AG04449 (cell line): Measurements from ENCODE around the gene ADGRL1.

ENCODE experiments used
- CTCF ChIA-PET: fragments of 350-600 bp; formaldehyde crosslinking; extraction: SDS; loops from one replicate; lab custom pipeline; 2021; ENCODE audit warnings: antibody characterized with exemption; lab: Yijun Ruan, JAX
- POLR2A ChIA-PET: fragments of 400-600, 350-600 bp; formaldehyde crosslinking; extraction: SDS; loops from one replicate; lab custom pipeline; 2020; ENCODE audit warnings: antibody characterized with exemption, inconsistent platforms; lab: Yijun Ruan, JAX
- DNase-seq: peaks from one replicate; pipeline ENCODE4 v3.0.0-alpha.2; 2010; ENCODE audit warnings: low read depth, low spot score
- H3K4me3 ChIP-seq: 2 replicates; pipeline ENCODE4 v1.5.1; 2011; ENCODE audit warnings: low read depth, mild to moderate bottlenecking, control low read depth, low read length
- CTCF ChIP-seq: IDR thresholded peaks from one replicate; pipeline ENCODE4 v1.5.1; 2011; ENCODE audit warnings: mild to moderate bottlenecking, moderate library complexity, low read length, control low read depth, inconsistent platforms; ENCODE audit not compliant: insufficient read depth; ENCODE audit errors: missing control alignments

Gene ADGRL1

DNA sequence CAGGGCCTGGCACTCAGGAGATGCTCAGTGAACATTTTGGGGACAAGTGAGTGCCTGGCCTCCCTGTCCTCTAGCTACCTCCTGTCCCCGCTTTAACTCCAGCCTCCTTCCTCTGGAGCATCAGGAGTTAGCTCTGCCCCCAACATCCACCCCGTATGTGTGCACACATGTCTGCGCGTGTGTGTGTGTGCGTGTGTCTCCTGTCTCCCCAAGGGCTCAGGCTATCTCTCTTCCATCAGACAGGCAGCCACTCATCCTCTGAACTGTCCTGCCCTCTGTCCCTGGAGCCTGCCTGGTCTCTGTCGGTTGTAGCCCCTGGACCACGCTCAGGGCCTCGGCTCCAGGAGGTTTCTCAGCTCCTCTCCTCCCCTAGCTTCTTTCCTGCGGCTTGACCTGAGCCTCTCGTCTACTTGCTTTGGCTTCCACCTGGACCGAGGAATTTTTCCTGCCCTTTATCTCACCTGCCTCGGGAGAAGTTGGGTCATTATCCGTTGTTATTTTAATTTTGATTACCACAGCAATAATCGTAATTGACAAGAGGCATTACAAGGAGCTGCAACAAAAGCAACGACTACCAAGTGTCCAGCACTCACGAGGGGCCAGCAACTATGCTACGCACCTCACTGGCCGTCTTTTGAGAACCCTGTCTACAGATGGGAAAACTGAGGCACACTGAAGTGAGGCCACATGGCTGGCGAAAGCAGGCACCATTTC, 37.6 kb downstream of the ADGRL1 start:
- CTCF ChIA-PET, result interaction anchor here (1.3 kb wide), 1 partner anchor 180 kb away, joined by 4 read pairs; no protein-coding TSS in a partner anchor
- no peak for DNase-seq
- TF ChIP-seq CTCF, result no peak
- POLR2A ChIA-PET, result no interaction called here
- H3K4me3 ChIP-seq, result no peak overlapping the region

DNA sequence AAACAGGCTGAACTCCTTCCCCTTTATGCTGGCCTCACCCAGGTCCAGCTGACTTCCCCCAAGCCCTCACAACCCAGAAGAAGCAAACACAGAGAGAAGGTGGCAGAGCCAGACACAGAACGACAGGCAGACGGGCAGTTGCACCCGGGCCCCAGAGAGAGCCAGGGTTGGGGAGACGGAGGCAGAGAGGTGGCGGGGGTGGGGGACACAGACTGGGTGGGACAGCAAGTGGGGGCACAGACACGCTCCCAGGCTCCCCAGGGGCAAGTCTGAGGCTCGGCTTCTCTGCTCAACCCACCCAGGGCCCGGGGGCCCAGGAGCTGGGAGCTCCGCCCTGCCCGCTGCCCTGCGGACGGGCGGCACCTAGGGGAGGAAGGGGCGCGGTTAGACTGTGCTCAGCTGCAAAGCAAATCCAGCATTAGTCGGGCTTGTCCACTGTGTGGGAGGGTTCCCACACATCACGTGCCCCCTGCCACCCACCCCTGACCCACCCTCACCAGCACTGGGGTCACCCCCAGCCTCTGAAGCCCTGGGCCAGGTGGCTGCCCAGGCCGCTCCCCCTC, 38.3 kb downstream of the ADGRL1 start:
- POLR2A ChIA-PET, result no interaction called here
- CTCF ChIA-PET, result interaction anchor here (1.3 kb wide), 1 partner anchor 181 kb away, joined by 4 read pairs; no protein-coding TSS in a partner anchor
- no peak for DNase-seq
- no peak overlapping the region for H3K4me3 ChIP-seq
- no peak for TF ChIP-seq CTCF

DNA sequence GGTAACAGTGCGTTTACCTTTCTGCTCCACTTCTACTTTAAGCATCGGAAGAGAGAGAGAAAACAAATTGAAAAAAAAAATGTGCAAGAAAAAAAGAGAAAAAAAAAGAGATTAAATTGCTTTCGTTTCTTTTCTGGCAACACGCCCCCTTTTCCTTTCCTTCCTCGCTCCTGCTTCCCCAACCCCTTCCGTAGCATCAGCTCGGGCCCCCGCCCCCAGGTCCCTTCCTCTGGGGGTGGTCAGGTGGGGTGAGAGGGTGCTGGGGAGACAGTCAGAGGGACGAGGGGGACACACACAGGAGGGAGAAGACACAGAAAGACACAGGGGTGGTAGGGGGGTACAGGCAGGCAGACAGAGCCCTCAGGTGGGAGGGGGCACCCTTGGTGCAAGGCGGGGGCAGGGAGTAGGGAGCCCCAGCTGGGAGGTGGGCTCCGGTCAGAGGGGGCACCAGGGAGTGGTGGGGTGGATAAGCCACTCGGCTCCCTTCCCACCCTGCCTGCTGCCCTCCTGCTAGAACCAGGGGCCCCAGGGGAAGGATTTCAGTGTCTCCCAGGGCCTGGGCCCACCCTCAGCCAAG, 38.9 kb downstream of the ADGRL1 start:
- ChIA-PET CTCF (interaction anchor here (0.7 kb wide), 1 partner anchor 31 kb away, joined by 3 read pairs; no protein-coding TSS in a partner anchor), POLR2A (no interaction called here)
- no peak overlapping the region for H3K4me3 ChIP-seq
- no peak for DNase-seq
- TF ChIP-seq CTCF, result no peak

GRCh38 chr19:14165990-14166830, 39.8 kb downstream of the ADGRL1 start:
- DNase-seq, result no peak
- POLR2A ChIA-PET, result no interaction called here
- no peak for TF ChIP-seq CTCF
- CTCF ChIA-PET, result interaction anchor here (0.7 to 1.3 kb wide), 2 partner anchors 32 to 182 kb away, joined by 3 to 7 read pairs; no protein-coding TSS in a partner anchor
- H3K4me3 ChIP-seq, result no peak overlapping the region

- ChIA-PET POLR2A (no interaction called here), CTCF (interaction anchor here (1.3 kb wide), 1 partner anchor 183 kb away, joined by 7 read pairs; no protein-coding TSS in a partner anchor)
- TF ChIP-seq CTCF, result no peak
- DNase-seq, result no peak
- H3K4me3 ChIP-seq, result no peak overlapping the region
Measured at GRCh38 chr19:14164724-14165493, 41.1 kb downstream of the ADGRL1 start.
